IMR-90 (cell line): Measurements from ENCODE around the gene LY6G6D. TPM values are rescaled to one million over a fixed set of nuclear protein-coding genes. Genes with fewer than 3 reads are reported as not detected.

ENCODE experiments used
- ATAC-seq: fragments of 200-7000 bp; cut with Tn5 transposase; 2 replicates; pipeline ENCODE4 v1.9.1; 2020; ENCODE audit warnings: low read depth, mild to moderate bottlenecking, moderate library complexity
- BruUV-seq: library from RNA; stranded (reverse); fragments of 400-500 nt; replicated peaks from 2 replicates; lab custom pipeline; 2021; lab: Mats Ljungman, UMichigan
- CTCF ChIA-PET: fragments of 300-600 bp; formaldehyde crosslinking; extraction: SDS; loops from one replicate; lab custom pipeline; 2021; ENCODE audit warnings: antibody characterized with exemption; lab: Yijun Ruan, JAX
- POLR2A ChIA-PET: fragments of 300-600 bp; sonication (Branson Sonifier 250); formaldehyde crosslinking; loops from one replicate; lab custom pipeline; 2022; ENCODE audit warnings: antibody characterized with exemption; ENCODE audit not compliant: unreplicated experiment; lab: Charles Lee
- DNase-seq: peaks from one replicate; pipeline ENCODE4 v3.0.0; 2013
- H2AFZ ChIP-seq: replicated peaks from 2 replicates; pipeline ENCODE3; 2013; ENCODE audit warnings: low read length, mild to moderate bottlenecking; ENCODE audit not compliant: poor library complexity
- H2AK5ac ChIP-seq: 2 replicates; pipeline ENCODE4 v1.6.1; 2013; ENCODE audit warnings: low read depth, low read length, inconsistent platforms
- H2AK9ac ChIP-seq: replicated peaks from 2 replicates; pipeline ENCODE3; 2013; ENCODE audit warnings: mild to moderate bottlenecking, low read depth, low read length, moderate library complexity; ENCODE audit not compliant: poor library complexity
- H2BK120ac ChIP-seq: 2 replicates; pipeline ENCODE4 v1.6.1; 2013; ENCODE audit warnings: low read depth, low read length, inconsistent platforms
- H2BK15ac ChIP-seq: 3 replicates; pipeline ENCODE4 v1.6.1; 2013; ENCODE audit warnings: low read depth, low read length, inconsistent platforms
- H2BK20ac ChIP-seq: 2 replicates; pipeline ENCODE4 v1.6.1; 2013; ENCODE audit warnings: low read depth, mild to moderate bottlenecking, inconsistent platforms, low read length, moderate library complexity
- H2BK5ac ChIP-seq: 2 replicates; pipeline ENCODE4 v1.6.1; 2013; ENCODE audit warnings: mild to moderate bottlenecking, low read depth, low read length, inconsistent platforms; ENCODE audit not compliant: poor library complexity, severe bottlenecking
- H3K14ac ChIP-seq: replicated peaks from 2 replicates; pipeline ENCODE4 v1.6.1; 2013; ENCODE audit warnings: low read depth, low read length, inconsistent platforms
- H3K18ac ChIP-seq: 2 replicates; pipeline ENCODE4 v1.6.1; 2013; ENCODE audit warnings: low read depth, low read length, control low read depth
- H3K23ac ChIP-seq: 2 replicates; pipeline ENCODE4 v1.6.1; 2013; ENCODE audit warnings: low read depth, low read length, inconsistent platforms
- H3K27ac ChIP-seq: 2 replicates; pipeline ENCODE4 v1.5.1; 2013; ENCODE audit warnings: mild to moderate bottlenecking, control low read depth, low read length; ENCODE audit not compliant: insufficient read depth
- H3K27me3 ChIP-seq: 2 replicates; pipeline ENCODE4 v1.6.1; 2013; ENCODE audit warnings: low read length; ENCODE audit not compliant: control insufficient read depth, insufficient read depth
- H3K36me3 ChIP-seq: 2 replicates; pipeline ENCODE4 v1.6.1; 2013; ENCODE audit warnings: low read length, mixed read lengths; ENCODE audit not compliant: control insufficient read depth, insufficient read depth
- H3K4ac ChIP-seq: 2 replicates; pipeline ENCODE4 v1.6.1; 2013; ENCODE audit warnings: low read depth, low read length, inconsistent platforms
- H3K4me1 ChIP-seq: 2 replicates; pipeline ENCODE4 v1.6.1; 2013; ENCODE audit warnings: low read length, mixed read lengths; ENCODE audit not compliant: control insufficient read depth, insufficient read depth
- H3K4me2 ChIP-seq: 2 replicates; pipeline ENCODE4 v1.6.1; 2013; ENCODE audit warnings: low read depth, mild to moderate bottlenecking, control low read depth, low read length, moderate library complexity
- H3K4me3 ChIP-seq: 2 replicates; pipeline ENCODE4 v1.5.1; 2013; ENCODE audit warnings: low read depth, mild to moderate bottlenecking, control low read depth, low read length, moderate library complexity; ENCODE audit not compliant: insufficient read depth
- H3K56ac ChIP-seq: 2 replicates; pipeline ENCODE4 v1.6.1; 2013; ENCODE audit warnings: low read length, inconsistent platforms; ENCODE audit not compliant: insufficient read depth; ENCODE audit errors: extremely low read depth
- H3K79me1 ChIP-seq, 2 experiments: 2 replicates each; pipeline ENCODE4 v1.6.1; 2013; ENCODE audit warnings: low read length in 2 of 2, inconsistent platforms in 1 of 2, low read depth in 1 of 2
- H3K9ac ChIP-seq: 2 replicates; pipeline ENCODE4 v1.6.1; 2013; ENCODE audit warnings: low read depth, low read length, control low read depth
- H3K9me1 ChIP-seq: 2 replicates; pipeline ENCODE4 v1.6.1; 2013; ENCODE audit warnings: low read length, inconsistent platforms; ENCODE audit not compliant: insufficient read depth
- H3K9me3 ChIP-seq: 2 replicates; pipeline ENCODE4 v1.6.1; 2013; ENCODE audit warnings: low read length; ENCODE audit not compliant: control insufficient read depth, insufficient read depth
- H4K20me1 ChIP-seq: 2 replicates; pipeline ENCODE4 v1.6.1; 2013; ENCODE audit warnings: low read length, inconsistent platforms; ENCODE audit not compliant: insufficient read depth
- H4K5ac ChIP-seq: 2 replicates; pipeline ENCODE4 v1.6.1; 2013; ENCODE audit warnings: mild to moderate bottlenecking, low read depth, low read length, control low read depth
- H4K8ac ChIP-seq, 2 experiments: 2 replicates each; pipeline ENCODE4 v1.6.1; 2013; ENCODE audit warnings: low read depth in 2 of 2, low read length in 2 of 2, control low read depth in 1 of 2, inconsistent platforms in 1 of 2
- H4K91ac ChIP-seq: 2 replicates; pipeline ENCODE4 v1.6.1; 2013; ENCODE audit warnings: low read depth, low read length, inconsistent platforms; ENCODE audit not compliant: insufficient read depth
- MAZ ChIP-seq: IDR thresholded peaks from 2 replicates; pipeline ENCODE4 v1.6.1; 2012; ENCODE audit warnings: low read depth, mild to moderate bottlenecking, low read length, improper control_type of control experiment, moderate library complexity, borderline replicate concordance
- NFE2L2 ChIP-seq: fragments of 150-350 bp; IDR thresholded peaks from 2 replicates; pipeline ENCODE4 v1.6.1; 2016; ENCODE audit warnings: low read depth, mild to moderate bottlenecking, low read length
- POLR2A ChIP-seq: IDR thresholded peaks from 2 replicates; pipeline ENCODE4 v1.6.1; 2012; ENCODE audit warnings: mild to moderate bottlenecking, low read depth, low read length
- USF2 ChIP-seq: fragments of 150-350 bp; IDR thresholded peaks from 2 replicates; pipeline ENCODE4 v1.6.1; 2017; ENCODE audit warnings: mild to moderate bottlenecking, antibody characterized with exemption, low read length, low read depth
- WGBS, 2 experiments: methylation state at CpG; one replicate each; pipeline versions ENCODE4 v1.1.5 to v1.1.7; 2013; ENCODE audit warnings: missing lambda C conversion rate in 2 of 2; ENCODE audit not compliant: insufficient read length in 1 of 2; ENCODE audit errors: extremely low coverage in 2 of 2; 5-methylcytosine and 5-hydroxymethylcytosine counted together
- dilution Hi-C: fragments of 300-500 bp; cut with HindIII; formaldehyde crosslinking; loops from one replicate; pipeline ENCODE4 v1.14.3; 2018; ENCODE audit warnings: low sequenced_read_pairs; ENCODE audit not compliant: unreplicated experiment
- in situ Hi-C: fragments of 300-500 bp; cut with MboI; formaldehyde crosslinking; loops from 3 replicates; pipeline ENCODE4 v1.14.3; 2019; ENCODE audit warnings: low sequenced_read_pairs, inconsistent platforms, mixed read lengths
- intact Hi-C: fragments of 100-400 bp; cut with micrococcal nuclease; formaldehyde crosslinking; loops from 2 replicates; pipeline ENCODE4 v1.10.0; 2022
- polyA plus RNA-seq, 3 experiments: library from polyadenylated mRNA; depleted of rRNA; stranded (reverse); fragments of >200 nt; gene quantifications; 2 replicates each; pipeline ENCODE4 v1.2.3, GENCODE V29; 2012; ENCODE audit warnings: low replicate concordance in 1 of 3
- total RNA-seq: library from RNA; depleted of rRNA; stranded (reverse); fragments of >200 nt; gene quantifications from 2 replicates; pipeline ENCODE4 v1.2.3, GENCODE V29; 2012

Gene LY6G6D
- total and polyA plus RNA-seq, 2 of the 4 experiments (the other 2 are of a cell fraction), result not detected

GRCh38 chr6:31665501-31666336, 49.4 kb upstream of the LY6G6D start, which contains the start of gene CSNK2B (continued):
- TF ChIP-seq USF2 (peak; percentile 85), POLR2A (peak; percentile 70)

DNA sequence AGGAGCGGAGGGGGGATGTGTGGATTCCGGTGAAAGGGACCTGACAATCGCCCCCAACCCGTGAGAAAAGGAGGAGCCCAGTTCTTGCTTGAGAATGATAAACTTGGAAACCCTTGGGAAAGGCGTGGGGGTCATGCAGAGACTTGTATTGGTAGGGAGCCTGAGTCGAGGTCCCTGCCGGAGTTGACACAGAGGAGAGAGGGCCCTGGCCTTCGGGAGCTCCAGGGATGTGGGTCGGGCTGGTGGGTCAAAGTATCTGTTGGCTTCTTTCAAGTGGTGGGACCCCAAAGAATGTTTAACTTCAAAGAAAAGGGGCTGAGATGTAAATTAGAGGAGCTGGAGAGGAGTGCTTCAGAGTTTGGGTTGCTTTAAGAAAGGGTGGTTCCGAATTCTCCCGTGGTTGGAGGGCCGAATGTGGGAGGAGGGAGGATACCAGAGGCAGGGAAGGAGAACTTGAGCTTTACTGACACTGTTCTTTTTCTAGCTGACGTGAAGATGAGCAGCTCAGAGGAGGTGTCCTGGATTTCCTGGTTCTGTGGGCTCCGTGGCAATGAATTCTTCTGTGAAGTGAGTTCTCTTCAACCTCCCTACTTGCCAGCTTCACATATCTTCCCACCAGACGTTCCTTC, 48.7 kb upstream of the LY6G6D start:
- Histone ChIP-seq H2AK9ac (peak overlapping the region; percentile 99), H3K18ac (no peak overlapping the region; the same call in 1 of the 2 replicates), H3K27ac (peak overlapping the region; percentile 97), H3K56ac (peak overlapping the region; percentile 68; the same call in 1 of the 2 replicates), H3K4me3 (peak overlapping the region; percentile 95), H4K20me1 (peaks cover 6% of the 10 kb centered on the region), H3K36me3 (peaks cover 45% of the 10 kb centered on the region), H3K23ac (peak overlapping the region; percentile 92), H2AK5ac (peak overlapping the region; percentile 80), H2AFZ (peak overlapping the region; percentile 90), H3K4ac (peak overlapping the region; percentile 96), H3K14ac (peak overlapping the region; percentile 90), H3K79me1 (peaks cover 17 to 86% of the 10 kb centered on the region in 2 experiments), H3K27me3 (no peaks in the 10 kb centered on the region), H2BK120ac (peak overlapping the region; percentile 69; the same call in 1 of the 2 replicates), H2BK15ac (no peak overlapping the region), H3K9ac (peak overlapping the region; percentile 94), H3K4me2 (peak overlapping the region; percentile 93), H3K9me3 (no peaks in the 10 kb centered on the region), H2BK5ac (peak overlapping the region; percentile 92), H4K91ac (peak overlapping the region; percentile 91), H4K5ac (peak overlapping the region; percentile 83), H3K4me1 (peaks cover 12% of the 10 kb centered on the region), H3K9me1 (peaks cover 6% of the 10 kb centered on the region; the same call in 1 of the 2 replicates), H4K8ac (peak overlapping the region; percentile 70 to 93), H2BK20ac (no peak overlapping the region)
- ATAC-seq (no peak), DNase-seq (peak; percentile 9)
- CTCF ChIA-PET, result interaction anchor here (0.6 kb wide), 1 partner anchor 15 kb away, joined by 3 read pairs; the partner anchor contains the start of gene LY6G5C
- POLR2A ChIA-PET, result no interaction called here
- in situ Hi-C loops (no loop called here), intact Hi-C loops (no loop called here), dilution Hi-C loops (no loop called here)
- TF ChIP-seq NFE2L2, result no peak
- peak; percentile 1; the same call in 1 of the 2 replicates for TF ChIP-seq MAZ
- BruUV-seq, result no TSS peak
- WGBS, 2 experiments, result 4% methylated on average over 12 of the region's 15 CpGs; no CpG with 5 or more reads in 1 of the 2 experiments
